Mucosa of stomach (tissue), 1 donor: ENCODE measurements around the gene PDXP.

Experiments used
- H3K27me3 ChIP-seq: one replicate; pipeline ENCODE4 v1.7.0; 2013; ENCODE audit warnings: mild to moderate bottlenecking, low read length; ENCODE audit not compliant: control insufficient read depth, insufficient read depth
- H3K36me3 ChIP-seq: one replicate; pipeline ENCODE4 v1.7.0; 2013; ENCODE audit warnings: low read length; ENCODE audit not compliant: control insufficient read depth, insufficient read depth
- H3K4me1 ChIP-seq: one replicate; pipeline ENCODE4 v1.7.0; 2013; ENCODE audit warnings: mild to moderate bottlenecking, low read length; ENCODE audit not compliant: control insufficient read depth, insufficient read depth
- H3K4me3 ChIP-seq: one replicate; pipeline ENCODE4 v1.7.0; 2013; ENCODE audit warnings: low read length
- H3K9ac ChIP-seq: one replicate; pipeline ENCODE4 v1.7.0; 2013; ENCODE audit warnings: mild to moderate bottlenecking, low read length, moderate library complexity
- H3K9me3 ChIP-seq: one replicate; pipeline ENCODE4 v1.7.0; 2013; ENCODE audit warnings: mild to moderate bottlenecking, low read length, moderate library complexity; ENCODE audit not compliant: control insufficient read depth
- donor health status: Pancreatic carcinoma.

The PDXP gene

GRCh38 chr22:37623075-37624016, 35.2 kb upstream of the PDXP start:
- no peaks in the 10 kb centered on the region for H3K27me3 ChIP-seq
- H3K36me3 ChIP-seq: peaks cover 7% of the 10 kb centered on the region
- peaks cover 27% of the 10 kb centered on the region for H3K4me1 ChIP-seq
- no peaks in the 10 kb centered on the region for H3K9me3 ChIP-seq
- H3K9ac ChIP-seq: no peak overlapping the region
- no peak overlapping the region for H3K4me3 ChIP-seq

GRCh38 chr22:37624017-37624365, 34.5 kb upstream of the PDXP start:
- Histone ChIP-seq H3K36me3 (peaks cover 6% of the 10 kb centered on the region), H3K9me3 (no peaks in the 10 kb centered on the region), H3K4me3 (no peak overlapping the region), H3K9ac (no peak overlapping the region), H3K4me1 (peaks cover 27% of the 10 kb centered on the region), H3K27me3 (no peaks in the 10 kb centered on the region)

GRCh38 chr22:37624876-37625275, 33.6 kb upstream of the PDXP start:
- H3K27me3 ChIP-seq: no peaks in the 10 kb centered on the region
- peaks cover 27% of the 10 kb centered on the region for H3K4me1 ChIP-seq
- no peak overlapping the region for H3K4me3 ChIP-seq
- H3K9ac ChIP-seq: no peak overlapping the region
- peaks cover 6% of the 10 kb centered on the region for H3K36me3 ChIP-seq
- H3K9me3 ChIP-seq: no peaks in the 10 kb centered on the region

GRCh38 chr22:37625737-37626136, 32.8 kb upstream of the PDXP start:
- Histone ChIP-seq H3K9ac (no peak overlapping the region), H3K4me1 (peaks cover 27% of the 10 kb centered on the region), H3K9me3 (no peaks in the 10 kb centered on the region), H3K27me3 (no peaks in the 10 kb centered on the region), H3K36me3 (peaks cover 6% of the 10 kb centered on the region), H3K4me3 (no peak overlapping the region)

- H3K27me3 ChIP-seq: no peaks in the 10 kb centered on the region
- no peak overlapping the region for H3K9ac ChIP-seq
- peaks cover 6% of the 10 kb centered on the region for H3K36me3 ChIP-seq
- peaks cover 27% of the 10 kb centered on the region for H3K4me1 ChIP-seq
- no peaks in the 10 kb centered on the region for H3K9me3 ChIP-seq
- H3K4me3 ChIP-seq: no peak overlapping the region
Measured at GRCh38 chr22:37626144-37626543, 32.4 kb upstream of the PDXP start.

- H3K4me3 ChIP-seq: no peak overlapping the region
- no peaks in the 10 kb centered on the region for H3K27me3 ChIP-seq
- peaks cover 27% of the 10 kb centered on the region for H3K4me1 ChIP-seq
- H3K9me3 ChIP-seq: no peaks in the 10 kb centered on the region
- H3K9ac ChIP-seq: no peak overlapping the region
- H3K36me3 ChIP-seq: peaks cover 6% of the 10 kb centered on the region
Measured at GRCh38 chr22:37626556-37627075, 31.9 kb upstream of the PDXP start.

- Histone ChIP-seq H3K9me3 (no peaks in the 10 kb centered on the region), H3K27me3 (no peaks in the 10 kb centered on the region), H3K4me1 (peaks cover 27% of the 10 kb centered on the region), H3K4me3 (no peak overlapping the region), H3K36me3 (peaks cover 6% of the 10 kb centered on the region), H3K9ac (no peak overlapping the region)
Measured at GRCh38 chr22:37627121-37627520, 31.4 kb upstream of the PDXP start.

GRCh38 chr22:37627545-37627944, 31.0 kb upstream of the PDXP start:
- Histone ChIP-seq H3K9ac (no peak overlapping the region), H3K36me3 (peaks cover 6% of the 10 kb centered on the region), H3K4me1 (peaks cover 31% of the 10 kb centered on the region), H3K4me3 (no peak overlapping the region), H3K9me3 (no peaks in the 10 kb centered on the region), H3K27me3 (no peaks in the 10 kb centered on the region)

GRCh38 chr22:37628830-37629229, 29.7 kb upstream of the PDXP start:
- H3K4me1 ChIP-seq: peaks cover 41% of the 10 kb centered on the region
- no peaks in the 10 kb centered on the region for H3K27me3 ChIP-seq
- H3K9ac ChIP-seq: no peak overlapping the region
- no peaks in the 10 kb centered on the region for H3K9me3 ChIP-seq
- no peak overlapping the region for H3K4me3 ChIP-seq
- peaks cover 6% of the 10 kb centered on the region for H3K36me3 ChIP-seq

- H3K9me3 ChIP-seq: no peaks in the 10 kb centered on the region
- peaks cover 6% of the 10 kb centered on the region for H3K36me3 ChIP-seq
- H3K4me3 ChIP-seq: no peak overlapping the region
- H3K9ac ChIP-seq: no peak overlapping the region
- peaks cover 48% of the 10 kb centered on the region for H3K4me1 ChIP-seq
- no peaks in the 10 kb centered on the region for H3K27me3 ChIP-seq
Measured at GRCh38 chr22:37629928-37630327, 28.6 kb upstream of the PDXP start.

GRCh38 chr22:37630839-37631435, 27.6 kb upstream of the PDXP start:
- no peak overlapping the region for H3K4me3 ChIP-seq
- no peaks in the 10 kb centered on the region for H3K9me3 ChIP-seq
- peaks cover 50% of the 10 kb centered on the region for H3K4me1 ChIP-seq
- no peaks in the 10 kb centered on the region for H3K27me3 ChIP-seq
- H3K9ac ChIP-seq: no peak overlapping the region
- peaks cover 6% of the 10 kb centered on the region for H3K36me3 ChIP-seq

GRCh38 chr22:37631448-37632173, 26.9 kb upstream of the PDXP start:
- no peaks in the 10 kb centered on the region for H3K9me3 ChIP-seq
- no peaks in the 10 kb centered on the region for H3K27me3 ChIP-seq
- H3K36me3 ChIP-seq: peaks cover 6% of the 10 kb centered on the region
- peaks cover 44% of the 10 kb centered on the region for H3K4me1 ChIP-seq
- no peak overlapping the region for H3K4me3 ChIP-seq
- H3K9ac ChIP-seq: no peak overlapping the region
